GM19467 (cell line): ENCODE measurements around the gene CATSPER4.

ENCODE experiments used
- ATAC-seq: cut with Tn5 transposase; IDR thresholded peaks from one replicate; pipeline ENCODE4 v1.9.1; 2021; ENCODE audit warnings: mild to moderate bottlenecking, moderate library complexity; ENCODE audit not compliant: unreplicated experiment

CATSPER4 gene

DNA sequence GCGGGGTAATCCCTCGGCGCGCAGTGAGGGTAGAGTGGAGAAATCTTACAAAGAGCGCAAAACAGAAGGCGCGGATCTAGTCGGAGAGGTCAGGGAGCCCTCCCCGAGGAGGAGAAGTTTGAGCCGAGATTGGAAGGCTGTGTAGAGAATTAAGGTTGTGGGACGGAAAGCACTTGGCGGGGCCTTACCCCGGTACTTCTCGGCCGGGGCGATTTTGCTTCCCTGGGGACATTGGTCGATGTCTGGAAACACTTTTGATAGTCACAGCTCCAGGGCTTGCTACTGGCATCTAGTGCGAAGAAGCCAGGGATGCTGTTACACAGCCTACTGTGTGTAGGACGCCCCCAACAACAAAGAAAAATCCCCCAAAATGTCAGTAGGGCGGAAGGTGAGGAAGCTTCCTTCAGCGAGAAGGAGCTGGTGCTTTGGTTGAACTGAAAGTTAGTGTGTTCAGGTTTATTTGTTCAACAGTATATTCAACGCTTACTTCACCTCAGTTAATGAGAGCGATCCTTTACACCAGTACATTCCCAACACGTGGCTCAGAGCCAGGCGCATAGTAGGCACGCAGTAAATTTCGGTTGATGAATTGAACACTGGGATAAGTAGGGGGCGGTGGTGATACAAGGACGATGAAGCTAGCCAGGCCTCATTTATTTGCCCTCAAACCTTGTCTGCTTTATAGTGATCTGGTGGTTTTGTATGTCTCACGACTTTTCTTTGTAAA, 44.4 kb downstream of the CATSPER4 start:
- ATAC-seq = no peak

DNA sequence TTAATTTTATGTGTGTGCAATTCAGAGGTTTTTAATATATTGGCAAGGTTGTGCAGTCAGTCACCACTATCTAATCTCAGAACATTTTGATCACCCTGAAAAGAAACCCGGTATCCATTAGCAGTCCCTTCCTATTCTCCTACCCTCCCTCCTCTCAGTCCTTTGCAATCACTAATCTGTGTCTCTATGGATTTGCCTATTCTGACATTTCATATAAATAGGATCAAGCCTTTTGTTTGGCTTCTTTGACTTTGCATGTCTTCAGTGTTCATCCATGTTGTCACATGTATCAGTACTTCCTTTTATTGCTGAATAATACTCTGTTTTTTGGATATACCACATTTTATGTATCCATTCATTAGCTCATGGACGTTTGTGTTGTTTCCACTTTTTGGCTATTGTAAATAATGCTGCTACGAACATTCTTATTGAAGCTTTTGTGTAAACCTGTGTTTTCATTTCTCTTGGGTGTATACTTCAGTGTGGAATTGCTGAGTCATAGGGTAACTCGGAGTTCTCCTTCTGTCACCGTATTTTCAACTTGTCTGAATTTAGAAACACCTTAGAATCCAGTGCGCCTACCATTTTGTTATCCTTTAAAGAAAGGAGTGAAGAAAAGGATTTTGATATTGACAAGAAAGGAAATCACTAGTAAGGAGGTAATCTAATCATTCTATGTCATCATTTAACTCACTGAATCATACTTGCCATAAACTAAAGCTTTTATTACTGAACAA, 47.0 kb downstream of the CATSPER4 start:
- no peak for ATAC-seq

DNA sequence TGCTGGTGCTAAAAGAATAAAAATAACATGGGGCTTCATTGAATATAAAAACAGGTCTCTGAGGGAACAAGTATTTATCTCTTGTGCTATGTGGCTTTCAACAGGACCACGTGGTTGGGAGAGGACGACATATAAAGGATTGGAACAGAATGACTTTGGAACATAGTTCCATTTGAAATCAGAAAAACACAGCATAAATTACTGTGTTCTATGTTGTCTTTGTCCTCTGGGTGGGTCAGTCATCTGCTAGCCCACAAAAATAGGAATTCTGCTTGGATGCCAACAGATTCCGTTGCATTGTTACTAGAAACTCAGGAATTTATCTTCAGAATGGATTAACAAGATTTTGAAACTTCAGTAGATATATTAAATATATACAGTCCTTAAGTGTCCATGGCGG, 49.5 kb downstream of the CATSPER4 start:
- no peak for ATAC-seq
